ENCODE data around the gene COL15A1.

The COL15A1 gene

DNA sequence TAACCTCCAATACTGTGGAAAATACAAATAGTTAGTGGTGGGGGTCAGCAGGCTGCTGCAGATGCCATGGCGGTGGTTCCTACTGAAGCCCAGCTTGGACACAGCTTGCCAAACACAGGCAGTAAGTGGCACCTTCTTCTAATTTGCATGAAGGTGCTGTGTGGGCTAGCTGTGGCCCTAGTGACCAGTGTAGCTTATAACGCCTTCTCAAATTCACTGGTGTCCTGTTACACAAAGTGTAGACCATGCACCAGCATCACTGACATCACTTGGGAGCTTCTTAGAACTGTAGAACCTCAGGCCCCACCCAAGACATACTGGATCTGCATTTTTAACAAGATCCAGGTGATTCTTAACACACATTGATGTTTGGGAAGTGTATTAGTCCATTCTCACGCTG lies 102.4 kb downstream of the COL15A1 start:
- Histone ChIP-seq H2BK5ac (ENCODE audit: low read depth, low read length, poor library complexity) (no peak overlapping the region), H3K9ac (ENCODE audit: low read length) (no peak overlapping the region), H3K9me3 (ENCODE audit: insufficient read depth, low read depth, low read length) (no peaks in the 10 kb centered on the region), H3K14ac (ENCODE audit: low read length) (no peak overlapping the region), H3K18ac (ENCODE audit: low read length) (no peak overlapping the region), H3K4ac (ENCODE audit: low read depth, low read length) (no peak overlapping the region), H3K4me2 (ENCODE audit: low read length) (no peak overlapping the region), H2AK5ac (ENCODE audit: low read length) (no peak overlapping the region), H4K12ac (ENCODE audit: low read depth, low read length) (no peak overlapping the region), H2AFZ (ENCODE audit: insufficient read depth, low read length, poor library complexity) (no peak overlapping the region), H3K36me3 (ENCODE audit: control insufficient read depth in 1 of 2, insufficient read depth in 2 of 2, low read length in 2 of 2) (no peaks in the 10 kb centered on the region), H3K27me3 (ENCODE audit: insufficient read depth, low read length) (no peaks in the 10 kb centered on the region), H3K23ac (ENCODE audit: low read length) (no peak overlapping the region), H3K79me1 (ENCODE audit: low read length) (peaks cover 6% of the 10 kb centered on the region), H2BK12ac (ENCODE audit: low read length) (no peak overlapping the region), H4K8ac (ENCODE audit: low read depth, low read length) (no peak overlapping the region), H3K4me1 (ENCODE audit: control insufficient read depth in 1 of 2, insufficient read depth in 2 of 2, low read length in 2 of 2) (peaks cover 14 to 31% of the 10 kb centered on the region in 2 experiments), H2BK120ac (ENCODE audit: insufficient read depth, low read length, poor library complexity) (no peak overlapping the region), H3K27ac (ENCODE audit: low read depth, low read length) (no peak overlapping the region), H3K79me2 (ENCODE audit: control insufficient read depth, insufficient read depth, low read length, poor library complexity) (no peaks in the 10 kb centered on the region), H3K4me3 (ENCODE audit: low read depth, low read length) (no peak overlapping the region), H4K91ac (ENCODE audit: low read depth, low read length) (no peak overlapping the region)
- no CpG with 5 or more reads among the region's 3 CpGs for WGBS (ENCODE audit: extremely low coverage, insufficient coverage, insufficient read length)
- DNase-seq = no peak

DNA sequence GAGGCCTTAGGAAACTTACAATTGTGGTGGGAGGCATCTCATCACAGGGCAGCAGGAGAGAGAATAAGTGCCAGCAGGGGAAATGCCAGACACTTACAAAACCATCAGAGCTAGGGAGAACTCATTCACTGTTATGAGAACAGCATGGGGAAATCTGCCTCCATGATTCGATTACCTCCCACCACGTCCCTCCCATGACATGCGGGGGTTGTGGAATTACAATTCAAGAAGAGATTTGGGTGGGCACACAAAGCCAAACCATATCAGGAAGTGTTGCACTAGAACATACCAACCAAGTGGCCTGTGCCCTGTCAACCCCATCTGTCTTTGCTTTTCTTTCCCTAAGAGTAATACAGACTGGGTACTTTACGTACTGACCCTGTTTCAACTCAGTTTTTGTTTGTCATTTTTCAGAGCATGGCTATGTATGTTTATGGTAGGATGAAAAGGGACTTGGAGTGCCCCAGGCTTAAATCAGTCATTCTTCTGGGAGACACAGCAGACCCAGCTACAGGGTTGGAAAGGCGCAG lies 102.9 kb downstream of the COL15A1 start:
- H3K27ac ChIP-seq (ENCODE audit: low read depth, low read length) = no peak overlapping the region
- peaks cover 12 to 28% of the 10 kb centered on the region in 2 experiments for H3K4me1 ChIP-seq (ENCODE audit: control insufficient read depth in 1 of 2, insufficient read depth in 2 of 2, low read length in 2 of 2)
- no peaks in the 10 kb centered on the region for H3K79me2 ChIP-seq (ENCODE audit: control insufficient read depth, insufficient read depth, low read length, poor library complexity)
- no peaks in the 10 kb centered on the region for H3K9me3 ChIP-seq (ENCODE audit: insufficient read depth, low read depth, low read length)
- H2BK5ac ChIP-seq (ENCODE audit: low read depth, low read length, poor library complexity) = no peak overlapping the region
- H3K14ac ChIP-seq (ENCODE audit: low read length) = no peak overlapping the region
- WGBS (ENCODE audit: extremely low coverage, insufficient coverage, insufficient read length) = no CpG with 5 or more reads among the region's 5 CpGs
- no peak overlapping the region for H4K91ac ChIP-seq (ENCODE audit: low read depth, low read length)
- H2AK5ac ChIP-seq (ENCODE audit: low read length) = no peak overlapping the region
- H3K27me3 ChIP-seq (ENCODE audit: insufficient read depth, low read length) = no peaks in the 10 kb centered on the region
- DNase-seq = no peak
- H4K8ac ChIP-seq (ENCODE audit: low read depth, low read length) = no peak overlapping the region
- no peak overlapping the region for H3K4ac ChIP-seq (ENCODE audit: low read depth, low read length)
- H3K4me3 ChIP-seq (ENCODE audit: low read depth, low read length) = no peak overlapping the region
- no peaks in the 10 kb centered on the region for H3K36me3 ChIP-seq (ENCODE audit: control insufficient read depth in 1 of 2, insufficient read depth in 2 of 2, low read length in 2 of 2)
- H3K18ac ChIP-seq (ENCODE audit: low read length) = no peak overlapping the region
- H3K4me2 ChIP-seq (ENCODE audit: low read length) = no peak overlapping the region
- H2BK12ac ChIP-seq (ENCODE audit: low read length) = no peak overlapping the region
- no peak overlapping the region for H3K9ac ChIP-seq (ENCODE audit: low read length)
- H3K23ac ChIP-seq (ENCODE audit: low read length) = no peak overlapping the region
- H3K79me1 ChIP-seq (ENCODE audit: low read length) = peaks cover 3% of the 10 kb centered on the region
- H2BK120ac ChIP-seq (ENCODE audit: insufficient read depth, low read length, poor library complexity) = no peak overlapping the region
- no peak overlapping the region for H2AFZ ChIP-seq (ENCODE audit: insufficient read depth, low read length, poor library complexity)
- no peak overlapping the region for H4K12ac ChIP-seq (ENCODE audit: low read depth, low read length)

DNA sequence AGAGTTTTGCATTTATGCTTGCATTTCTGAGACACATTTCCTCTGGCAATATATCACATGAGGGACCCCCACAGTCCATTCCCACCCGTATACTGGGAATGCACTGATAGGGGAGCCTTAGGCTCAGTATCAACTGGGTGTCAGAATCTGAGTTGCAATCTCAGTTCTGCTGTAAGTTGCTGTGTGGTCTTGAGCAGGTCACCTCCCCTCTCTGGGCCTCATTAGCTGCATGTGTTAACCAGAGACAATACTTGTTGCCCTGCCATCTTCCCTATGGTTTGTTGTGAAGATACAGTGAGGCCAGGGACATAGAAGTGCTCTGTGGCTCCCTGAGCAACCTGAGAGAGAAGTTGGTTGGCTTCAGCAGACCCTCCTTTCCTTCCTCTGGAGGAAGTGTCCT lies 105.5 kb downstream of the COL15A1 start:
- Histone ChIP-seq H3K4ac (ENCODE audit: low read depth, low read length) (no peak overlapping the region), H3K9me3 (ENCODE audit: insufficient read depth, low read depth, low read length) (no peaks in the 10 kb centered on the region), H3K36me3 (ENCODE audit: control insufficient read depth in 1 of 2, insufficient read depth in 2 of 2, low read length in 2 of 2) (no peaks in the 10 kb centered on the region), H3K9ac (ENCODE audit: low read length) (no peak overlapping the region), H2BK5ac (ENCODE audit: low read depth, low read length, poor library complexity) (no peak overlapping the region), H3K4me1 (ENCODE audit: control insufficient read depth in 1 of 2, insufficient read depth in 2 of 2, low read length in 2 of 2) (peaks cover 14 to 30% of the 10 kb centered on the region in 2 experiments), H2AFZ (ENCODE audit: insufficient read depth, low read length, poor library complexity) (no peak overlapping the region), H3K14ac (ENCODE audit: low read length) (no peak overlapping the region), H3K18ac (ENCODE audit: low read length) (no peak overlapping the region), H3K4me2 (ENCODE audit: low read length) (no peak overlapping the region), H3K4me3 (ENCODE audit: low read depth, low read length) (no peak overlapping the region), H3K27me3 (ENCODE audit: insufficient read depth, low read length) (no peaks in the 10 kb centered on the region), H4K91ac (ENCODE audit: low read depth, low read length) (no peak overlapping the region), H3K79me2 (ENCODE audit: control insufficient read depth, insufficient read depth, low read length, poor library complexity) (peaks cover 2% of the 10 kb centered on the region), H3K23ac (ENCODE audit: low read length) (no peak overlapping the region), H4K12ac (ENCODE audit: low read depth, low read length) (no peak overlapping the region), H2BK12ac (ENCODE audit: low read length) (no peak overlapping the region), H3K27ac (ENCODE audit: low read depth, low read length) (no peak overlapping the region), H2AK5ac (ENCODE audit: low read length) (no peak overlapping the region), H4K8ac (ENCODE audit: low read depth, low read length) (no peak overlapping the region), H3K79me1 (ENCODE audit: low read length) (peaks cover 8% of the 10 kb centered on the region), H2BK120ac (ENCODE audit: insufficient read depth, low read length, poor library complexity) (no peak overlapping the region)
- whole genome bisulfite sequencing (ENCODE audit: extremely low coverage, insufficient coverage, insufficient read length) = no CpG with 5 or more reads among the region's 1 CpG
- no peak for DNase-seq

DNA sequence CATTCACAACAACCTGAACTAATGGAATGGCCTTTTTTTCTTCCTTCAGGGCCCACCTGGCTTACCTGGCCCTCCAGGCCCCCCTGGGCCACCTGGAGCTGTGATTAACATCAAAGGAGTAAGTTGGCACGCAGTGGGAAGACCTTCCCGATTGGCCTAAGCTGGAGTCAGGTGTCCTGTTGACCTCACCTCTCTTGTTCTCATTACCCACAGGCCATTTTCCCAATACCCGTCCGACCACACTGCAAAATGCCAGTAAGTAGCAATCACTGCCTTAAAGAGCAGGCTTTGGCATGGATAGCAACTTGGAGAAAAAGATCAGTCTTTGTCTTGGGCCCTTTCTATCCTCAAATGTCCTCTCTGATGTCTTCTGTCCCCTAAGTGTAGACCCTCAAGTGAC lies 105.9 kb downstream of the COL15A1 start:
- Histone ChIP-seq H3K4me2 (ENCODE audit: low read length) (no peak overlapping the region), H3K18ac (ENCODE audit: low read length) (no peak overlapping the region), H4K12ac (ENCODE audit: low read depth, low read length) (no peak overlapping the region), H2BK12ac (ENCODE audit: low read length) (no peak overlapping the region), H2AK5ac (ENCODE audit: low read length) (no peak overlapping the region), H4K8ac (ENCODE audit: low read depth, low read length) (no peak overlapping the region), H3K27ac (ENCODE audit: low read depth, low read length) (no peak overlapping the region), H3K4ac (ENCODE audit: low read depth, low read length) (no peak overlapping the region), H3K23ac (ENCODE audit: low read length) (no peak overlapping the region), H3K79me1 (ENCODE audit: low read length) (peaks cover 8% of the 10 kb centered on the region), H3K14ac (ENCODE audit: low read length) (no peak overlapping the region), H3K4me3 (ENCODE audit: low read depth, low read length) (no peak overlapping the region), H3K9ac (ENCODE audit: low read length) (no peak overlapping the region), H2BK5ac (ENCODE audit: low read depth, low read length, poor library complexity) (no peak overlapping the region), H2BK120ac (ENCODE audit: insufficient read depth, low read length, poor library complexity) (no peak overlapping the region), H2AFZ (ENCODE audit: insufficient read depth, low read length, poor library complexity) (no peak overlapping the region), H3K27me3 (ENCODE audit: insufficient read depth, low read length) (no peaks in the 10 kb centered on the region), H3K9me3 (ENCODE audit: insufficient read depth, low read depth, low read length) (no peaks in the 10 kb centered on the region), H4K91ac (ENCODE audit: low read depth, low read length) (no peak overlapping the region), H3K4me1 (ENCODE audit: control insufficient read depth in 1 of 2, insufficient read depth in 2 of 2, low read length in 2 of 2) (peaks cover 17 to 33% of the 10 kb centered on the region in 2 experiments), H3K36me3 (ENCODE audit: control insufficient read depth in 1 of 2, insufficient read depth in 2 of 2, low read length in 2 of 2) (no peaks in the 10 kb centered on the region), H3K79me2 (ENCODE audit: control insufficient read depth, insufficient read depth, low read length, poor library complexity) (peaks cover 2% of the 10 kb centered on the region)
- DNase-seq = peak in 1 of 2 donors; percentile 29
- no CpG with 5 or more reads among the region's 4 CpGs for WGBS (ENCODE audit: extremely low coverage, insufficient coverage, insufficient read length)

Data from trophoblast cell (in vitro differentiated cells and primary cell).